Activated CD4-positive, alpha-beta T cell treated with anti-CD3 and anti-CD28 coated beads for 24 hours (primary cell): Measurements from ENCODE around the gene SURF1.
"Not testable (repeated sequence)": the region's sequence is repeated elsewhere in the genome, so short reads cannot be mapped to it uniquely, and the experiment has no call there.

Source experiments
- DNase-seq, 2 donors: peaks; one replicate each; pipeline ENCODE4 v3.0.0-alpha.2; 2020; ENCODE audit warnings: low read depth in 2 of 2

Gene SURF1, protein sequence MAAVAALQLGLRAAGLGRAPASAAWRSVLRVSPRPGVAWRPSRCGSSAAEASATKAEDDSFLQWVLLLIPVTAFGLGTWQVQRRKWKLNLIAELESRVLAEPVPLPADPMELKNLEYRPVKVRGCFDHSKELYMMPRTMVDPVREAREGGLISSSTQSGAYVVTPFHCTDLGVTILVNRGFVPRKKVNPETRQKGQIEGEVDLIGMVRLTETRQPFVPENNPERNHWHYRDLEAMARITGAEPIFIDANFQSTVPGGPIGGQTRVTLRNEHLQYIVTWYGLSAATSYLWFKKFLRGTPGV

DNA sequence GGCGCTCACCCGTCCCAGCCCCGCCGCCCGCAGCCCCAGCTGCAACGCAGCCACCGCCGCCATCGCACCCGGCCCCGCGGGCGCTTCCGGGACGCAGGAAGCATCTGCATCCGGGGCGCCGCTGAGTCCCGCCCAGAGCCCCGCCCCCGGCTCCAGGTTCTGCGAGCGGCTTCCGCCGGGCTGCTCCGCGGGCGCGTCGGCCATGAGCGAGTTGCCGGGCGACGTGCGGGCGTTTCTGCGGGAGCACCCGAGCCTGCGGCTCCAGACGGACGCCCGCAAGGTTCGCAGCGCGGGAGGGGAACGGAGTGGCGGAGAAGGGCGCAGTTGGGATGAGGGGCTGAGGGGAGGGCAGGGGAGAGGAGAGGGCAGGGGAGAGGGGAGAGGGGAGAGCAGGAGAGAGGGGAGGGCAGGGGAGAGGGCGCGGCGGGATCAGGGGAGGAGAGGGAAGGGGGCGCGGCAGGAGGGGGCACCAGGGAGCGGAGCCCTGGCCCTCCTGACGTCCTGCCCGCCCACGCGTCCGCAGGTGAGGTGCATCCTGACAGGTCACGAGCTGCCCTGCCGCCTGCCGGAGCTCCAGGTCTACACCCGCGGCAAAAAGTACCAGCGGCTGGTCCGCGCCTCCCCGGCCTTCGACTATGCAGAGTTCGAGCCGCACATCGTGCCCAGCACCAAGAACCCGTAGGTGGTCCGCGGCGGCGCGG, at the start of gene SURF1, which contains the start of gene SURF2:
Gene SURF1, minus strand, starts transcription at position 97 of the 701 bp plus-strand sequence. Its CDS starts 34 bp downstream, at position 63.
Gene SURF2, plus strand, starts transcription at position 160 of the 701 bp plus-strand sequence. Its CDS starts 43 bp downstream, at position 203.
- DNase-seq: peak; percentile 89 to 91

DNA sequence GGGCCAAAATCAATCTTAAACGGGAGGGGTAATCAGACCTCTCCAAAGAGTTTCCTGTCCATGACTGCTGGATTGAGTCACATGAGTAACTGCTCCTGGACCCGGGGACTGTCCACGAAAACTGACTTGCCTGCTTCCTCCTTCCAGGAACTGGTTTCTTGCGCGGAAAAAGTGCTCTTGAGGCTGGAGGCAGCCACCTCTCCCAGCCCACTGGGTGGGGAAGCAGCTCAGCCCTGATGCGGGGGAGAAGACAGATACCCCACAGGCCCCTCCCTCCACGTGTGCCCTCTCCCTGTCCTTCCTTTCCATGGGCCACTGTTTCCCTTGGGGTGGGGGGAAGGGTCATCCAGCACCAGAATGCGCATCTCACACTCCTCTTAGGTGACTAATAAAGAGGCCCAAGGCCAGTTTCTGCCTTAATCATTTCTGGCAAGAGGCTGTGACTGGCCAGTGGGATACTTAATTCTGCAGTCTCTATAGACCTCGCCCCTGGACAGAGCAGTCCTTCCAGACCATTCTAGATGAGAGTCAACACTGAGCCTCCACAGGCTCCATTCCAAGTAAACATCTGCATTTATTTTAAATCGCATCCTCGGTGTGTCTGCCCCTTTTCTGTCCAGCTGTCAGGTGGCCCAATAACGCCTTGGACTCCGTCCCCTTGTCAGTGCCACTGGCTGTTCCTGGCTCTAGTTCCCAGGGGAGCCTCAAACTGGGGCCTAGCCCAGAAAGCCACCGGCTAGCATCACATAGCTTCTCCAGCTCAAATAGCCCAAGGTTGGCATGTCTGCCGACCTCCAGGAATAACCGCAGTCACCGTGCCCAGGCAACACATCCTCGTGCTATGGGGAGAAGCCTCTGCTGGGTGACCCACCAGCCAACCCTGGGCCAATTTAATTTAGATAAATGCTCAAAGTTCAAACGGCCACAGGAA, 49.5 kb upstream of the SURF1 start:
- no peak for DNase-seq

DNA sequence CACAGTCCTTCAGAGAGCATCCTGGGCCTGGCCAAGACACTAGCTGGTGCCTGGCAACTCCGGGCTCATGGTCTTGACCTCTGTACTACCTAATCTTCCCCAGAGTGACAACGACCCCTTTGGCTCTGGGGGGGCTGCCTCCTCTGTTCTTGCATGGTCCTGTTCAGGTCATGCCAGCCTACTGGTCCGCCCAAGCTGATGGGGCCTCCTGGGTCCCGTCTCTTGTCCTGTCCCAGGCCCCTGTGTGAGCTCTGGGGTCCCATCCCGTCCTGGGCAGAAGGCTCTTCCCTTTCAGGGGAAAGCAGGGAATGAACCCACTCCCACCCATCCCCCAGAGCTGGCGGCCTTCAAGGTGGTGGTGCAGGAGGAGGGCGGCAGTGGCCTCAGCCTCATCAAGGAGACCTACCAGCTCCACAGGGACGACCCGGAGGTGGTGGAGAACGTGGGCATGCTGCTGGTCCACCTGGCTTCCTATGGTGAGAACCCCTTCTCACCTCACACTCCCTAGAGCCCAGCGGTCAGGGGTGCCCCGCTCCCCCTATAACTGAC, 48.2 kb upstream of the SURF1 start:
- no peak for DNase-seq

- peak; percentile 37 to 47 for DNase-seq
Observed at GRCh38 chr9:133403766-133404453, 47.6 kb upstream of the SURF1 start.

DNA sequence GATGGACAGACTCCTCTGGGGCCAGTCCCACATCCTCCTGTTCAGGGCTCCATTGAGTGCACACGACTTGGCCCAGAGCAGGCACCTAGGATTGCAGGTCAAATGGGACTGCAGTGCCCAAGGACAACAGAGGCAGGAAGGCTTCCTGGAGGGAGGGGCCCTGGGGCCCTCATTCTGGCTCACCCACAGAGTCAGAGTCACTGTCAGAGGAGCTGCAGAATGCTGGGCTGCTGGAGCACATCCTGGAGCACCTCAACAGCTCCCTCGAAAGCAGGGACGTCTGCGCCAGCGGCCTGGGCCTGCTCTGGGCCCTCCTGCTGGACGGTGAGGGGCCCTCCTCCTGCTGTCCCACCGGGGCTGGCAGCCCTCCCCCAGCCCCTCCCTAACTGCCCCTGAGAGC, 46.4 kb upstream of the SURF1 start:
- no peak for DNase-seq

DNA sequence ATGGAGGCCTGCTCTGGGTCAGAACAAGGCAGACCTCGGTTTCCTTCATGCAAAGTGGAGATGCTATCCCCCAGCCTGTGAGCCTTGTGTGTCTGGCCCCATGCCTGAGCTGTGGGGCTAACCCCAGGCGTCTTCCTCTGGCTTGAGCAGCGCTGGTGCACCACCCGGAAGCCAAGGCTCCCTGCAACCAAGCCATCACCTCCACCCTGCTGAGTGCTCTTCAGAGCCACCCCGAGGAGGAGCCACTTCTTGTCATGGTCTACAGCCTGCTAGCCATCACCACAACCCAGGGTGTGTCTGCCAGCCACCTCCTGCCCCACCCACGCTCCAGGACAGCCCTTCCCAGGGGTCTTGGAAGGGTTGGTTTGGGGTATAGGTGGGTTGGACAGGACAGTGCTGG, 45.3 kb upstream of the SURF1 start:
- DNase-seq: no peak

- DNase-seq: no peak
Observed at GRCh38 chr9:133400292-133400691, 44.0 kb upstream of the SURF1 start.

GRCh38 chr9:133397895-133398294, 41.6 kb upstream of the SURF1 start:
- no peak for DNase-seq

DNA sequence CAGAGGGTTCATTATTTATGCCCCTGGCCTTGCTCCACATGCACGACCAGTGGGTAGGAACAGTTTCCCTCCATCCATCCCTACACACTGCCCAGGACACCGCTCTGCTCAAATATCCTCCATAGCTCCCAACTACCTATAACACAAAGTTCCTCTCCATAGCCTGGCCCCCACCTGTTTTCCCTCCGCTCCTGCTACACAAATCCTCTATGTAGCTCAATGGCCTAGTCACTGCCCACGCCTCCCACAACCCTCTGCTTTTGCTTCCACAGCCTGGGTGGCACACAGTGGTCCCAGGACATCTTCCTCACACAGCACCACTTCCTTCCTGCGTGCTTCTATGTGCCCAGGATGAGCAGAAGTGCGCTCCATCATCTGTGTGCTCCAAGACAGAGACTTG, 41.1 kb upstream of the SURF1 start:
- no peak for DNase-seq

GRCh38 chr9:133396952-133397351, 40.7 kb upstream of the SURF1 start:
- no peak for DNase-seq

- no peak for DNase-seq
Observed at GRCh38 chr9:133394687-133395271, 38.5 kb upstream of the SURF1 start.

DNA sequence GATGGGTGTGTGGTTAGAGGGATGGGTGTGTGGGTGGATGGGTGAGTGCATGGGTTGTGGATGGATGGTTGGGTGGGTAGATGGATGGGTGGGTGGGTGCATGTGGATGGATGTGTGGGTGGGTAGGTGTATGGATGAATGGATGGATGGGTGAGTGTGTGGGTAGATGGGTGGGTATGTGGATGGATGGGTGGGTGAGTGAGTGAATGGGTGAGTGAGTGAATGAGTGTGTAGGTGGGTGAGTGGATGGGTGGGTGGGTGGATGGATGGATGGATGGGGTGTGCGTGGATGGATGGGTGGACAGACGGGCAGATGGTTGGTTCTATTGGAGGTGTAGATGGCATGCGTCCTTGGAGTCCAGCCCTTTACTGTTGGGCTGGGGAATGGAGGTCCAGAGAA, 37.1 kb upstream of the SURF1 start:
- no peak for DNase-seq

DNA sequence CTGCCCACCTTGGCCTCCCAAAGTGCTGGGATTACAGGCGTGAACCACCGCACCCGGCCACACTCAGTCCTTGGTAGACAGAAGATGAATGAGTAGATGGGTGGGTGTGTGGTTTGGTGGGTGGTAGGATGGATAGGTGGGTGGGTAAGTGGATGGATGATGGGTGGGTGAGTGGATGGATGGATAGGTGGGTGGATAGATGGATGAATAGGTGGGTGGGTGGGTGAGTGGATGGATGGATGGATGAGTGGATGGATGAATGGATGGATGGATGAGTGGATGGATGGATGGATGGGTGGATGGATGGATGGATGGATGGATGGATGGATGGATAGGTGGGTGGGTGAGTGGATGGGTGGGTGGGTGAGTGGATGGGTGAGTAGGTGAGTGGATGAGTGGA, 36.0 kb upstream of the SURF1 start:
- DNase-seq: not testable (repeated sequence)

DNA sequence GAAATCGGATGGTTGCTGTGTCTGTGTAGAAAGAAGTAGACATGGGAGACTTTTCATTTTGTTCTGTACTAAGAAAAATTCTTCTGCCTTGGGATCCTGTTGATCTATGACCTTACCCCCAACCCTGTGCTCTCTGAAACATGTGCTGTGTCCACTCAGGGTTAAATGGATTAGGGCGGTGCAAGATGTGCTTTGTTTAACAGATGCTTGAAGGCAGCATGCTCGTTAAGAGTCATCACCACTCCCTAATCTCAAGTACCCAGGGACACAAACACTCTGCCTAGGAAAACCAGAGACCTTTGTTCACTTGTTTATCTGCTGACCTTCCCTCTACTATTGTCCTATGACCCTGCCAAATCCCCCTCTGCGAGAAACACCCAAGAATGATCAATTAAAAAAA, 35.2 kb upstream of the SURF1 start:
- DNase-seq: not testable (repeated sequence)

GRCh38 chr9:133390713-133391112, 34.4 kb upstream of the SURF1 start:
- no peak for DNase-seq

- DNase-seq: no peak
Observed at GRCh38 chr9:133389562-133389961, 33.3 kb upstream of the SURF1 start.

DNA sequence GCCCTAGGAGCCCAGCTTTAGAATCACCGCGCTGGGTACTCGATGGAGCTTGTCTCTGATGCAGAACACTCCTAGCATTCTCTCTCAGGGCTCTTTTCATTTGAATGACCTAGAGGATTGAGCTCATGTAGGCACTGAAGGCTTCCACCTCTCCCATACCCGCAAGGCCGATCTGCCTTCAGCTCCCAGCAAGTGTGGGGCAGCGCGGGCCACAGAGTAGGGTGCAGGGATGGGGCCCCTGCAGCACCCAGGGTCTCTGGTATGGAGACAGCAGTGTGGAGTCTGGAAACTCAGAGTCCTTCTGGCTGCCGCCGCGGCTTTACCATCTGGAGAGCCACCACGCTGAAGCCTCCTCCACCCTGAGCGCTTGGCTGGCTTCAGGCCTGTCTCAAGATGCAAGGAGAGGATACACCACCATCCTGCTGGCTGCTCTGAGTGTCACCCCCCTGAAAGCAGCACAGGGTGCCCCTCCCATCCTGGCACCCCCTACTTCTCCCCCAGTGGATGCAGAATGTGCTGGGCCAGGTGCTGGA, 32.8 kb upstream of the SURF1 start:
- DNase-seq: no peak

- DNase-seq: no peak
Observed at GRCh38 chr9:133387680-133388079, 31.4 kb upstream of the SURF1 start.

DNA sequence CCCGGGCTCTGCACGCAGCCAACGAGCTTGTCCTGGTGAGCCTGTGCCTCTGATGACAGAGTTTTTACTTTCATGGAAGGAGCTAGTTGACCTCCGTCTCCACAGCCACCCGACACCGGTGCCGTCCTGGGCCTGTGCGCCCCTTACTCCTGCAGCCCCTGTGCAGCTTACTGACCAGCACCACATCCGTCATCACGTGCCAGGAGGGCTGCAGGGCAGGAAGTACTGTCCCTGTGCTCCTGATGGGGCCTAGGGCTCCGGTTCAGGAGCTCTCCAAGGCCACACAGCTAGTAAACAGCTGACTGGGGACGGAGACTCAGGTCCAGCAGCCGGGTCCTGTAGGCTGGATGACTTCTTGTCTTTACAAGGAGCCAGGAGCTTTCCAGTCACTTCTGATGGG, 30.1 kb upstream of the SURF1 start:
- no peak for DNase-seq

DNA sequence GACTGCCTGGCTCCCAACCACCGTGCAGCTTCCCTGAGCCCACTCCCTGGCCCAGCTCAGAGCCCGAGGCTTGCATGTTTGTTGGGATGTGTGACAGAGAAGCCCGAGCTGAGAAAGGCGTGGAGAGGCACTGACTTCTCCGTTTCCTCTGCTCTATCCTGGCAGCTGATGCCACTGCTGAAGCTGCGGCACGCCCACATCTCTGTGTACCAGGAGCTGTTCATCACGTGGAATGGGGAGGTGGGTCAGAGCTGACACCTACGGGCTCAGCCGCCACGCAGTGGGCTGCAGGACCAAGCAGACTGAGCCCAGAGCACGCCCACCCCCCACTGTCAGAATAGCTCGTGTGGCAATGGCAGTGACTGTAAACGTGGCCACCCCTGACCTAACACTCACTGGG, 29.2 kb upstream of the SURF1 start:
- DNase-seq: no peak
